Breast epithelium (tissue), 4 donors: ENCODE data around the gene DGKQ. TPM values are rescaled to one million over a fixed set of nuclear protein-coding genes. Genes with fewer than 3 reads are reported as not detected.

Experiments used
- DNase-seq, 2 donors: peaks; one replicate each; pipeline ENCODE4 v3.0.0-alpha.2; 2019; ENCODE audit warnings: low spot score in 2 of 2
- H3K27ac ChIP-seq, 2 donors: fragments of 200-600 bp; sonication (generic) in 1 of 2; one replicate each; pipeline ENCODE4 v1.5.1; 2016 to 2019; ENCODE audit warnings: mild to moderate bottlenecking in 1 of 2
- H3K27me3 ChIP-seq, 2 donors: fragments of 200-600 bp; sonication (generic) in 1 of 2; one replicate each; pipeline versions ENCODE4 v1.5.1 to v1.6.0; 2017 to 2019; ENCODE audit warnings: control low read depth in 1 of 2, mild to moderate bottlenecking in 1 of 2
- H3K36me3 ChIP-seq: fragments of 200-600 bp; one replicate; pipeline ENCODE4 v1.5.1; 2019
- H3K4me1 ChIP-seq, 2 donors: fragments of 200-600 bp; sonication (generic); one replicate each; pipeline ENCODE4 v1.5.1; 2016 to 2019; ENCODE audit warnings: control low read depth in 1 of 2
- H3K4me3 ChIP-seq, 3 donors: fragments of 200-600 bp; sonication (generic); 1 replicate in 2 of 3; 2 replicates in 1 of 3; pipeline ENCODE4 v1.5.1; 2016 to 2019; ENCODE audit warnings: mild to moderate bottlenecking in 3 of 3, moderate library complexity in 2 of 3
- H3K9me3 ChIP-seq, 2 donors: fragments of 200-600 bp; sonication (generic) in 1 of 2; one replicate each; pipeline ENCODE4 v1.5.1; 2016 to 2019; ENCODE audit warnings: control low read depth in 1 of 2
- CTCF ChIP-seq, 3 donors: fragments of 450-650 bp; IDR thresholded peaks; one replicate each; pipeline ENCODE4 v1.5.1; 2016 to 2017; ENCODE audit warnings: antibody characterized with exemption in 3 of 3, mild to moderate bottlenecking in 3 of 3, moderate library complexity in 3 of 3
- POLR2A ChIP-seq: fragments of 450-650 bp; IDR thresholded peaks from one replicate; pipeline ENCODE4 v1.6.1; 2016; ENCODE audit warnings: antibody characterized with exemption, mild to moderate bottlenecking, moderate library complexity
- POLR2AphosphoS5 ChIP-seq, 3 donors: sonication (generic); formaldehyde crosslinking; IDR thresholded peaks; one replicate each; pipeline ENCODE4 v1.6.1; 2017; ENCODE audit warnings: antibody characterized with exemption in 3 of 3
- intact Hi-C: fragments of 100-400 bp; cut with DNase I; formaldehyde crosslinking; loops from one replicate; pipeline ENCODE4 v1.15.1; 2023; ENCODE audit warnings: low total_unique reads
- total RNA-seq, 3 donors: library from RNA; depleted of rRNA; stranded (reverse); fragments of >200 nt; gene quantifications; one replicate each; pipeline ENCODE4 v1.1.0, GENCODE V29; 2016

The DGKQ gene
- total RNA-seq, 3 donors from 2014 or later, result 5.3 to 9.4 (median 8.8) TPM

- Histone ChIP-seq H3K27ac (no peak overlapping the region), H3K27me3 (no peaks in the 10 kb centered on the region), H3K4me3 (peak overlapping the region; percentile 82 to 97 (median 84)), H3K36me3 (no peaks in the 10 kb centered on the region), H3K4me1 (peaks cover 16% of the 10 kb centered on the region in 2 donors), H3K9me3 (no peaks in the 10 kb centered on the region)
- intact Hi-C loops, result no loop called here
- DNase-seq, result no peak
- TF ChIP-seq POLR2A (no peak), CTCF (IDR thresholded peaks at IDR 0.05) (no peak), POLR2AphosphoS5 (IDR thresholded peaks at IDR 0.05) (no peak)
These were observed 531 bp downstream of the DGKQ start for GRCh38 chr4:972651-973424.

DNA sequence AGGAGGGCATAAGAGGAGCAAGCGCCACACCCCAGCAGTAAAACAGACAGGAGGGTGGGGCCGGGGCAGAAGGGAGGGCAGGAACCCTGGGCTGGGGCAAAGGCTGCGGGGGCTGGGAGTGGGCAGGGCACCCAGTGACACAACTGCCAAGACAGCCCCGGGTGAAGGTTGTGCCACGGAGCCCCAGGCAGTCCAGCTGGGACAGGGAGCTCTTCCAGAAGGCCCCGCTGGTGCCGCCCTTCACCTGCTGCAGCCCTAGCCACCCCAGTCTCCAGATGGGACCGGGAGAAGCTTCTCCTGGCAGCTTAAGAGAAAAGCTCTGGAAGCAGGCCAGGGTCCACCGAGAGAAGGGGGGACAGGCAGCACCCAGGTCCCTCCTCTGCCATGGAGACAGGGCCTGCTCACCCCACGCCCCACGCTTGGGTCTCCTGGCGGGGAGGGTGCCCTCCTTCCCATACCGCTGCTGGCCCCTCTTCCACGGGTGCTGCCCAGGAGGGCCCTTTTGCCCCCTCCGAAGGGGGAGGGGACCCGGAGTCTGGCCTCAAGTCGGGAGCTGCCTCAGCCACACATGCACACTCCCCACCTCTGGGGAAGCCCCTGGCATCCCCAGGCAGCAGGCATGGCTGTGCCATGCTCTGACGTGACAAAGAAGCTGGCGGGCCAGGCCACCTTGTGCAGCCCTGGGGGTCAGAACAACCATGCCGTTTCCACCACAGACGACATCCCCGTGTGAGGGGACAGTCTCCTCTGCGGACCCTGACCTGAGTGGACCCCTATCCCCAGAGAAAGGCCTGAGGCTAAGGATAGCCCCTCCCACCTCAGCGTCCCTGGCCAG, 1.5 kb downstream of the DGKQ start:
- Histone ChIP-seq H3K4me3 (peak overlapping the region; percentile 82 to 97 (median 84)), H3K4me1 (peaks cover 16% of the 10 kb centered on the region in 2 donors), H3K9me3 (no peaks in the 10 kb centered on the region), H3K27me3 (no peaks in the 10 kb centered on the region), H3K27ac (no peak overlapping the region), H3K36me3 (no peaks in the 10 kb centered on the region)
- intact Hi-C loops, result no loop called here
- no peak for DNase-seq
- no peak for TF ChIP-seq POLR2A
- no peak for TF ChIP-seq CTCF (IDR thresholded peaks at IDR 0.05)
- TF ChIP-seq POLR2AphosphoS5 (IDR thresholded peaks at IDR 0.05), result no peak

DNA sequence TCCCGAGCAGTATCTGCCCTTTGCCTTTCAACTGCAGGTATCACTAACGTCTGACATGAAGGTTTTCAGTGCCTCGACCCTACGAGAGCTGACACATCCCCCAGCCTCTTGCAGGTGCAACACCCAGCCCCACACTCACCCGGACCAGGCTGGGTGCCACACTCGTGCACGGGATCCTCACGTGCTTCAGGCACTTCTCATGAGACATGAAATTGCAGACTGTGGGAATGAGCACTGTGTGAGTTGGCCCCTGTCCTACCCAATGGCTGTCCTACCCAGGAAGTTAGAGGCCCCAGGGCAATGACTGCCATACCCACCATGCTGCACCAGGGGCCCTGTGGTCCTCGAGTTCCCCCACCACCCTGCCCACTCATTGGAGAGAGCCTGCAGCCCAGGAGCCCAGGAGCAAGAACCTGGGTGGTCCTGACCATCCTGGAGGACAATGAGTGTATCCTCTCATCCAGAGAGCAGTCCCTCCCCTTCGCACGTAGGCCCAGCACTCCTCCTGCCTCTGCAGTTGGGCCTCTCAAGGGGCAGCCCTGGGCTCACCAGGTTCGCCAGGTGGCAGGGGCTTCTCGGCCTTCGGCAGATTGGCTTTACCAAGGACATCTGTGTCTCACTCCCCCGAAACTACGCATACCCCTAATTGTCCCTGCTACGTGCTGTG, 2.4 kb downstream of the DGKQ start:
- no peak for TF ChIP-seq POLR2AphosphoS5 (IDR thresholded peaks at IDR 0.05)
- TF ChIP-seq POLR2A, result no peak
- no peak for TF ChIP-seq CTCF (IDR thresholded peaks at IDR 0.05)
- Histone ChIP-seq H3K9me3 (no peaks in the 10 kb centered on the region), H3K27ac (no peak overlapping the region), H3K27me3 (no peaks in the 10 kb centered on the region), H3K4me3 (no peak overlapping the region), H3K36me3 (no peaks in the 10 kb centered on the region), H3K4me1 (peaks cover 16% of the 10 kb centered on the region in 2 donors)
- intact Hi-C loops, result no loop called here
- no peak for DNase-seq

DNA sequence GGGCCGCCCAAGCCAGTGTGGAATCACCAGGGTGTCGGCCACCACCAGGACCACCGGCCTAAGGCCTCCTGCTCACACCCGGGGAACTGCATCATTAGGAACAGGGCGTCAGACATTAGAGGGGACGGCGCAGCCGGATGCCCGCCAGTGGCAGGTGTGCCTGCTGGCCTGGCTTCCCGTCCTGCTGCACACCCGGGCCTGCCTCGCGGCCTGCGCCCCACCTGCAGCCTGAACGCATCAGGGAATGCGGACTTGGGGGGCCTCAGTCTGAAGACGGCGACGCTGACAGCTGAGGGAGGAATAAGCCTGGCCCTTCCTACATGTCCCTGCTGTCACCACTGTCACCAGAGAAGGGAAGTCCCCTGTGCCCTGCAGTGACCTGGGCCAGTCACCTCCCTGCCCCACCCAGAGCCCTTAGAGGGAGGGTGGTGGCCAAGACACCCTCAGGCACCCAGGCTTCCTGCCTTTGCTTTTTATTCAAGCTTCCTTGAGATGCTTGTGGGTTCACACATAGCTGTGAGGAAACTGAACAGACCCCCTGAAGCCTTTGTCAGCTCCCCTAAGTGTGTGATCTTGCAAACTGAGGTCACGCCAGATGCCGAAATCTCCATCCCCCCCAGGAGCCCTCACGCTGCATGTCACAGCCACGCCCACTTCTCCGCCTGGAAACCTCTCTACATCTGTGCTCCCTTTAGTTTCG, 3.2 kb downstream of the DGKQ start:
- H3K36me3 ChIP-seq, result no peaks in the 10 kb centered on the region
- intact Hi-C loops, result no loop called here
- TF ChIP-seq POLR2A (no peak), POLR2AphosphoS5 (IDR thresholded peaks at IDR 0.05) (no peak), CTCF (IDR thresholded peaks at IDR 0.05) (no peak)
- peaks cover 16% of the 10 kb centered on the region in 2 donors for H3K4me1 ChIP-seq
- H3K4me3 ChIP-seq, result no peak overlapping the region
- no peak overlapping the region for H3K27ac ChIP-seq
- no peaks in the 10 kb centered on the region for H3K9me3 ChIP-seq
- DNase-seq, result no peak
- H3K27me3 ChIP-seq, result no peaks in the 10 kb centered on the region
